ENCODE data around the gene EMC8. TPM values are rescaled to one million over a fixed set of nuclear protein-coding genes. Genes with fewer than 3 reads are reported as not detected.

The EMC8 gene
- total RNA-seq, 2 experiments from 2014 or later, result 33.3 to 43.0 TPM

- H3K27ac Mint-ChIP-seq, result no peak overlapping the region
- H3K36me3 Mint-ChIP-seq (ENCODE audit: low read depth), result peaks cover 33% of the 10 kb centered on the region
- ChIA-PET POLR2A (interaction anchor here (0.6 kb wide), 1 partner anchor 135 kb away, joined by 3 read pairs; no protein-coding TSS in a partner anchor), CTCF (no interaction called here)
- DNase-seq (no peak), ATAC-seq (no peak)
- peaks cover 7% of the 10 kb centered on the region for H3K4me1 Mint-ChIP-seq (ENCODE audit: low read depth)
- no peaks in the 10 kb centered on the region for H3K27me3 Mint-ChIP-seq (ENCODE audit: low read depth)
- H3K4me3 Mint-ChIP-seq, result no peak overlapping the region
- no peaks in the 10 kb centered on the region for H3K9me3 Mint-ChIP-seq (ENCODE audit: insufficient read depth)
Observed at GRCh38 chr16:85777583-85778310, 21.6 kb downstream of the EMC8 start.

GRCh38 chr16:85774811-85775210 lies 24.5 kb downstream of the EMC8 start:
- no peaks in the 10 kb centered on the region for H3K9me3 Mint-ChIP-seq (ENCODE audit: insufficient read depth)
- no peak overlapping the region for H3K4me3 Mint-ChIP-seq
- POLR2A ChIA-PET, result no interaction called here
- H3K4me1 Mint-ChIP-seq (ENCODE audit: low read depth), result peaks cover 7% of the 10 kb centered on the region
- ATAC-seq, result no peak
- no peak for DNase-seq
- no peaks in the 10 kb centered on the region for H3K27me3 Mint-ChIP-seq (ENCODE audit: low read depth)
- H3K36me3 Mint-ChIP-seq (ENCODE audit: low read depth), result peaks cover 30% of the 10 kb centered on the region
- no peak overlapping the region for H3K27ac Mint-ChIP-seq
- CTCF ChIA-PET, result no interaction called here

- Mint-ChIP-seq H3K4me1 (ENCODE audit: low read depth) (peaks cover 5% of the 10 kb centered on the region), H3K9me3 (ENCODE audit: insufficient read depth) (no peaks in the 10 kb centered on the region), H3K27ac (no peak overlapping the region), H3K36me3 (ENCODE audit: low read depth) (peaks cover 25% of the 10 kb centered on the region), H3K27me3 (ENCODE audit: low read depth) (no peaks in the 10 kb centered on the region), H3K4me3 (no peak overlapping the region)
- ChIA-PET CTCF (no interaction called here), POLR2A (no interaction called here)
- DNase-seq (no peak), ATAC-seq (no peak)
Observed at GRCh38 chr16:85774136-85774535, 25.2 kb downstream of the EMC8 start.

- Mint-ChIP-seq H3K36me3 (ENCODE audit: low read depth) (peaks cover 15% of the 10 kb centered on the region), H3K4me3 (no peak overlapping the region), H3K4me1 (ENCODE audit: low read depth) (no peaks in the 10 kb centered on the region), H3K27ac (no peak overlapping the region), H3K9me3 (ENCODE audit: insufficient read depth) (no peaks in the 10 kb centered on the region), H3K27me3 (ENCODE audit: low read depth) (no peaks in the 10 kb centered on the region)
- POLR2A ChIA-PET, result no interaction called here
- DNase-seq, result no peak
- CTCF ChIA-PET, result no interaction called here
- no peak for ATAC-seq
Observed at GRCh38 chr16:85773044-85773443, 26.3 kb downstream of the EMC8 start.

- H3K36me3 Mint-ChIP-seq (ENCODE audit: low read depth), result peaks cover 6% of the 10 kb centered on the region
- H3K4me1 Mint-ChIP-seq (ENCODE audit: low read depth), result no peaks in the 10 kb centered on the region
- CTCF ChIA-PET, result interaction anchor here (0.9 to 1.0 kb wide), 2 partner anchors 12 to 154 kb away, joined by 3 read pairs; no protein-coding TSS in a partner anchor
- POLR2A ChIA-PET, result no interaction called here
- no peak for DNase-seq
- H3K9me3 Mint-ChIP-seq (ENCODE audit: insufficient read depth), result no peaks in the 10 kb centered on the region
- no peaks in the 10 kb centered on the region for H3K27me3 Mint-ChIP-seq (ENCODE audit: low read depth)
- no peak overlapping the region for H3K4me3 Mint-ChIP-seq
- no peak for ATAC-seq
- no peak overlapping the region for H3K27ac Mint-ChIP-seq
Observed at GRCh38 chr16:85770741-85771140, 28.6 kb downstream of the EMC8 start.

GRCh38 chr16:85768199-85768598 lies 31.1 kb downstream of the EMC8 start:
- DNase-seq (no peak), ATAC-seq (no peak)
- Mint-ChIP-seq H3K9me3 (ENCODE audit: insufficient read depth) (no peaks in the 10 kb centered on the region), H3K4me1 (ENCODE audit: low read depth) (no peaks in the 10 kb centered on the region), H3K4me3 (no peak overlapping the region), H3K27me3 (ENCODE audit: low read depth) (no peaks in the 10 kb centered on the region), H3K36me3 (ENCODE audit: low read depth) (peaks cover 6% of the 10 kb centered on the region), H3K27ac (no peak overlapping the region)
- POLR2A ChIA-PET, result no interaction called here
- CTCF ChIA-PET, result no interaction called here

- Mint-ChIP-seq H3K9me3 (ENCODE audit: insufficient read depth) (no peaks in the 10 kb centered on the region), H3K27me3 (ENCODE audit: low read depth) (no peaks in the 10 kb centered on the region), H3K27ac (no peak overlapping the region), H3K36me3 (ENCODE audit: low read depth) (peaks cover 6% of the 10 kb centered on the region), H3K4me1 (ENCODE audit: low read depth) (no peaks in the 10 kb centered on the region), H3K4me3 (no peak overlapping the region)
- ChIA-PET CTCF (no interaction called here), POLR2A (no interaction called here)
- DNase-seq, result no peak
- ATAC-seq, result no peak
Observed at GRCh38 chr16:85767531-85767930, 31.8 kb downstream of the EMC8 start.

- no peaks in the 10 kb centered on the region for H3K9me3 Mint-ChIP-seq (ENCODE audit: insufficient read depth)
- no peaks in the 10 kb centered on the region for H3K4me1 Mint-ChIP-seq (ENCODE audit: low read depth)
- no peaks in the 10 kb centered on the region for H3K27me3 Mint-ChIP-seq (ENCODE audit: low read depth)
- DNase-seq, result no peak
- POLR2A ChIA-PET, result no interaction called here
- no peak overlapping the region for H3K4me3 Mint-ChIP-seq
- ATAC-seq, result no peak
- CTCF ChIA-PET, result no interaction called here
- H3K27ac Mint-ChIP-seq, result no peak overlapping the region
- peaks cover 4% of the 10 kb centered on the region for H3K36me3 Mint-ChIP-seq (ENCODE audit: low read depth)
Observed at GRCh38 chr16:85765767-85766166, 33.6 kb downstream of the EMC8 start.

- H3K27ac Mint-ChIP-seq, result no peak overlapping the region
- peaks cover 3% of the 10 kb centered on the region for H3K27me3 Mint-ChIP-seq (ENCODE audit: low read depth)
- ATAC-seq (no peak), DNase-seq (no peak)
- no peaks in the 10 kb centered on the region for H3K36me3 Mint-ChIP-seq (ENCODE audit: low read depth)
- CTCF ChIA-PET, result no interaction called here
- no peak overlapping the region for H3K4me3 Mint-ChIP-seq
- H3K9me3 Mint-ChIP-seq (ENCODE audit: insufficient read depth), result no peaks in the 10 kb centered on the region
- no peaks in the 10 kb centered on the region for H3K4me1 Mint-ChIP-seq (ENCODE audit: low read depth)
- POLR2A ChIA-PET, result no interaction called here
Observed at GRCh38 chr16:85765211-85765610, 34.1 kb downstream of the EMC8 start.

GRCh38 chr16:85763616-85764015 lies 35.7 kb downstream of the EMC8 start:
- Mint-ChIP-seq H3K36me3 (ENCODE audit: low read depth) (no peaks in the 10 kb centered on the region), H3K4me3 (no peak overlapping the region), H3K9me3 (ENCODE audit: insufficient read depth) (no peaks in the 10 kb centered on the region), H3K27me3 (ENCODE audit: low read depth) (peaks cover 17% of the 10 kb centered on the region), H3K27ac (no peak overlapping the region), H3K4me1 (ENCODE audit: low read depth) (peaks cover 7% of the 10 kb centered on the region)
- no peak for DNase-seq
- POLR2A ChIA-PET, result no interaction called here
- ATAC-seq, result no peak
- CTCF ChIA-PET, result no interaction called here

GRCh38 chr16:85762970-85763369 lies 36.4 kb downstream of the EMC8 start:
- Mint-ChIP-seq H3K27me3 (ENCODE audit: low read depth) (peaks cover 19% of the 10 kb centered on the region), H3K4me3 (no peak overlapping the region), H3K36me3 (ENCODE audit: low read depth) (no peaks in the 10 kb centered on the region), H3K27ac (no peak overlapping the region), H3K4me1 (ENCODE audit: low read depth) (peaks cover 10% of the 10 kb centered on the region), H3K9me3 (ENCODE audit: insufficient read depth) (no peaks in the 10 kb centered on the region)
- POLR2A ChIA-PET, result no interaction called here
- no peak for DNase-seq
- CTCF ChIA-PET, result no interaction called here
- ATAC-seq, result no peak

GRCh38 chr16:85761861-85762260 lies 37.5 kb downstream of the EMC8 start:
- Mint-ChIP-seq H3K4me3 (no peak overlapping the region), H3K9me3 (ENCODE audit: insufficient read depth) (no peaks in the 10 kb centered on the region), H3K27me3 (ENCODE audit: low read depth) (peaks cover 25% of the 10 kb centered on the region), H3K27ac (no peak overlapping the region), H3K4me1 (ENCODE audit: low read depth) (peaks cover 17% of the 10 kb centered on the region), H3K36me3 (ENCODE audit: low read depth) (no peaks in the 10 kb centered on the region)
- ATAC-seq, result no peak
- ChIA-PET CTCF (no interaction called here), POLR2A (no interaction called here)
- no peak for DNase-seq

All from activated CD8-positive, alpha-beta T cell treated with anti-CD3 and anti-CD28 coated beads, Interleukin-2, amount 10 ng/mL, durations not matched to agents 7 days and 5 days (primary cell).